Smooth muscle cell (in vitro differentiated cells): ENCODE data around the gene SRGAP1. TPM values are rescaled to one million over a fixed set of nuclear protein-coding genes. Genes with fewer than 3 reads are reported as not detected.
"Not testable (repeated sequence)": the region's sequence is repeated elsewhere in the genome, so short reads cannot be mapped to it uniquely, and the experiment has no call there.

ENCODE experiments used
- DNase-seq: peaks from one replicate; lab custom pipeline; 2025; ENCODE audit not compliant: unreplicated experiment; lab: John Stamatoyannopoulos, UW
- H2AFZ ChIP-seq: fragments of 200-600 bp; sonication (generic); 2 replicates; pipeline ENCODE4 v1.6.0; 2016; ENCODE audit warnings: antibody characterized with exemption, low read depth, mild to moderate bottlenecking
- H3F3A ChIP-seq: fragments of 200-600 bp; sonication (generic); 2 replicates; pipeline ENCODE4 v1.6.0; 2017; ENCODE audit warnings: antibody characterized with exemption, low read depth
- H3K27ac ChIP-seq: fragments of 200-600 bp; sonication (generic); 2 replicates; pipeline ENCODE4 v1.5.1; 2016; ENCODE audit warnings: low read depth, mild to moderate bottlenecking
- H3K27me3 ChIP-seq: fragments of 200-600 bp; sonication (generic); 2 replicates; pipeline ENCODE4 v1.6.1; 2016; ENCODE audit warnings: low read depth, mild to moderate bottlenecking
- H3K36me3 ChIP-seq: fragments of 200-600 bp; sonication (generic); 2 replicates; pipeline ENCODE4 v1.5.1; 2016; ENCODE audit warnings: low read depth
- H3K4me1 ChIP-seq: fragments of 200-600 bp; sonication (generic); 2 replicates; pipeline ENCODE4 v1.5.1; 2016; ENCODE audit warnings: low read depth
- H3K4me2 ChIP-seq: fragments of 200-600 bp; sonication (generic); 2 replicates; pipeline ENCODE4 v1.6.0; 2016; ENCODE audit warnings: mild to moderate bottlenecking
- H3K4me3 ChIP-seq: fragments of 200-600 bp; sonication (generic); 2 replicates; pipeline ENCODE4 v1.5.1; 2016; ENCODE audit warnings: mild to moderate bottlenecking
- H3K79me2 ChIP-seq: fragments of 200-600 bp; sonication (generic); 2 replicates; pipeline ENCODE4 v1.6.0; 2016; ENCODE audit warnings: low read depth, mild to moderate bottlenecking
- H3K9ac ChIP-seq: fragments of 200-600 bp; sonication (generic); 2 replicates; pipeline ENCODE4 v1.6.0; 2016; ENCODE audit warnings: low read depth
- H3K9me3 ChIP-seq: fragments of 200-600 bp; sonication (generic); replicated peaks from 2 replicates; pipeline ENCODE4 v1.5.1; 2016; ENCODE audit warnings: low read depth
- H4K20me1 ChIP-seq: fragments of 200-600 bp; sonication (generic); 2 replicates; pipeline ENCODE4 v1.6.0; 2016; ENCODE audit warnings: low read depth
- WGBS: methylation state at CpG from one replicate; pipeline ENCODE4 v1.1.7; 2016; ENCODE audit warnings: low lambda C conversion rate; 5-methylcytosine and 5-hydroxymethylcytosine counted together
- polyA plus RNA-seq: library from polyadenylated mRNA; unstranded; fragments of >200 nt; fragmentation: Nextera tagmentation; extraction: Ambion mirVana; gene quantifications from 2 replicates; pipeline ENCODE4 v1.2.1, GENCODE V29; 2016
- total RNA-seq: library from RNA; depleted of rRNA; stranded (reverse); fragments of >200 nt; gene quantifications from 2 replicates; pipeline ENCODE4 v1.2.3, GENCODE V29; 2014
- TF ChIP-seq, protein P1 (sequence below): fragments of 200-600 bp; sonication (generic); IDR thresholded peaks from 2 replicates; pipeline ENCODE4 v1.5.1; 2017; ENCODE audit warnings: borderline replicate concordance, mild to moderate bottlenecking, antibody characterized with exemption; ENCODE audit not compliant: insufficient read depth, poor library complexity, severe bottlenecking

SRGAP1 gene
- total and polyA plus RNA-seq, 2 experiments from 2014 or later, result 4.0 to 5.9 TPM

- WGBS, result 100% methylated on average over 6 of the region's 6 CpGs
- no peak overlapping the region for H3K4me3 ChIP-seq
- H3K27me3 ChIP-seq, result no peaks in the 10 kb centered on the region
- H2AFZ ChIP-seq, result no peak overlapping the region
- no peaks in the 10 kb centered on the region for H4K20me1 ChIP-seq
- no peaks in the 10 kb centered on the region for H3K9me3 ChIP-seq
- no peaks in the 10 kb centered on the region for H3K4me1 ChIP-seq
- TF ChIP-seq, protein P1, sequence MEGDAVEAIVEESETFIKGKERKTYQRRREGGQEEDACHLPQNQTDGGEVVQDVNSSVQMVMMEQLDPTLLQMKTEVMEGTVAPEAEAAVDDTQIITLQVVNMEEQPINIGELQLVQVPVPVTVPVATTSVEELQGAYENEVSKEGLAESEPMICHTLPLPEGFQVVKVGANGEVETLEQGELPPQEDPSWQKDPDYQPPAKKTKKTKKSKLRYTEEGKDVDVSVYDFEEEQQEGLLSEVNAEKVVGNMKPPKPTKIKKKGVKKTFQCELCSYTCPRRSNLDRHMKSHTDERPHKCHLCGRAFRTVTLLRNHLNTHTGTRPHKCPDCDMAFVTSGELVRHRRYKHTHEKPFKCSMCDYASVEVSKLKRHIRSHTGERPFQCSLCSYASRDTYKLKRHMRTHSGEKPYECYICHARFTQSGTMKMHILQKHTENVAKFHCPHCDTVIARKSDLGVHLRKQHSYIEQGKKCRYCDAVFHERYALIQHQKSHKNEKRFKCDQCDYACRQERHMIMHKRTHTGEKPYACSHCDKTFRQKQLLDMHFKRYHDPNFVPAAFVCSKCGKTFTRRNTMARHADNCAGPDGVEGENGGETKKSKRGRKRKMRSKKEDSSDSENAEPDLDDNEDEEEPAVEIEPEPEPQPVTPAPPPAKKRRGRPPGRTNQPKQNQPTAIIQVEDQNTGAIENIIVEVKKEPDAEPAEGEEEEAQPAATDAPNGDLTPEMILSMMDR, result no peak
- H3K27ac ChIP-seq, result no peak overlapping the region
- H3K4me2 ChIP-seq, result no peak overlapping the region
- H3F3A ChIP-seq, result peaks cover 4% of the 10 kb centered on the region
- H3K79me2 ChIP-seq, result no peaks in the 10 kb centered on the region
- H3K36me3 ChIP-seq, result no peaks in the 10 kb centered on the region
- DNase-seq, result no peak
- no peak overlapping the region for H3K9ac ChIP-seq
Observed at GRCh38 chr12:64193931-64194330, 349.4 kb downstream of the SRGAP1 start.

GRCh38 chr12:64194333-64195149 is 350.0 kb downstream of the SRGAP1 start:
- 95% methylated on average over 7 of the region's 7 CpGs for WGBS
- Histone ChIP-seq H3K36me3 (no peaks in the 10 kb centered on the region), H3F3A (peaks cover 3% of the 10 kb centered on the region), H3K79me2 (no peaks in the 10 kb centered on the region), H3K4me1 (no peaks in the 10 kb centered on the region), H3K27ac (no peak overlapping the region), H3K27me3 (no peaks in the 10 kb centered on the region), H4K20me1 (no peaks in the 10 kb centered on the region), H3K9ac (no peak overlapping the region), H2AFZ (no peak overlapping the region), H3K4me3 (no peak overlapping the region), H3K9me3 (no peaks in the 10 kb centered on the region), H3K4me2 (no peak overlapping the region)
- no peak for DNase-seq
- TF ChIP-seq, protein P1, result no peak

- not testable (repeated sequence) for H3K4me1 ChIP-seq, H3K27me3 ChIP-seq, H3K9ac ChIP-seq, H3K9me3 ChIP-seq, H3K27ac ChIP-seq, H3K4me3 ChIP-seq, H4K20me1 ChIP-seq, DNase-seq, H2AFZ ChIP-seq, H3K4me2 ChIP-seq, H3K36me3 ChIP-seq, H3F3A ChIP-seq, H3K79me2 ChIP-seq
- 48% methylated on average over 12 of the region's 15 CpGs for WGBS
Observed at GRCh38 chr12:64195841-64196240, 351.3 kb downstream of the SRGAP1 start.

DNA sequence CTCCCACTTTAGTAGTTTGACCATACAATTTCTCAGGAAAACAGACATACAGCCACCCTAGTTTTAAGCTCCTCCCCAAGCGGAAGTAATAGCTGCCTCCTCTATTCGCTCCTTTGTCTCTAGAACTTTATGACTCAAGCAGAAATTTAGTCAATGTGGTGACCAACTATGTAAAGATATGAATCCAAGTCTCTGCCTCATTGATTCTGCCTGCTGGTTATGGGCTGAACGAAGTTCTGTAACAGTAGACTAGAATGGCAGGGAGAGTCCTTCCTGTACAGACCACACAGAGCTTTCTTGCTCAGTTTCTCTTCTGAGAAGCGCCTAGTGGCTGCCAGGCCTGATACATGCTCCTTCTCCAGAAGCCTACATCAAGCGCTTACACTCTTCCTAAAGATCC is 358.5 kb downstream of the SRGAP1 start:
- H3K4me1 ChIP-seq, result no peaks in the 10 kb centered on the region
- TF ChIP-seq, protein P1, result no peak
- H2AFZ ChIP-seq, result no peak overlapping the region

More for the DNA sequence above, 358.5 kb downstream of the SRGAP1 start:
- Histone ChIP-seq H3K9ac (no peak overlapping the region), H3K27me3 (no peaks in the 10 kb centered on the region), H4K20me1 (no peaks in the 10 kb centered on the region), H3K9me3 (no peaks in the 10 kb centered on the region), H3K4me2 (no peak overlapping the region), H3K36me3 (no peaks in the 10 kb centered on the region), H3F3A (no peaks in the 10 kb centered on the region), H3K79me2 (no peaks in the 10 kb centered on the region), H3K4me3 (no peak overlapping the region), H3K27ac (no peak overlapping the region)
- no peak for DNase-seq
- 92% methylated on average over 5 of the region's 5 CpGs for WGBS
